Stimulated activated CD8-positive, alpha-beta memory T cell treated with anti-CD3 and anti-CD28 coated beads, Interleukin-15, amount 100 ng/mL, for 48 hours (primary cell): ENCODE data around the gene CROCC.

Experiments used
- DNase-seq, 2 donors: peaks; one replicate each; pipeline ENCODE4 v3.0.0-alpha.2; 2020; ENCODE audit warnings: low read depth in 2 of 2

CROCC gene

GRCh38 chr1:17012775-17013490, 91.2 kb downstream of the CROCC start:
- no peak for DNase-seq

GRCh38 chr1:17013491-17014320, 92.0 kb downstream of the CROCC start:
- no peak for DNase-seq

GRCh38 chr1:17014671-17015567, 93.2 kb downstream of the CROCC start:
- no peak for DNase-seq

GRCh38 chr1:17016317-17016661, 94.6 kb downstream of the CROCC start:
- DNase-seq: no peak

GRCh38 chr1:17017435-17017834, 95.7 kb downstream of the CROCC start:
- no peak for DNase-seq

- no peak for DNase-seq
Observed at GRCh38 chr1:17018849-17019248, 97.1 kb downstream of the CROCC start.

- no peak for DNase-seq
Observed at GRCh38 chr1:17020502-17020901, 98.8 kb downstream of the CROCC start.

GRCh38 chr1:17021896-17022295, 100.2 kb downstream of the CROCC start:
- DNase-seq: no peak
